GM19324 (cell line): Measurements from ENCODE around the gene H3-3A.

ENCODE experiments used
- ATAC-seq: cut with Tn5 transposase; IDR thresholded peaks from one replicate; pipeline ENCODE4 v1.9.1; 2021; ENCODE audit warnings: mild to moderate bottlenecking, moderate library complexity; ENCODE audit not compliant: unreplicated experiment, low FRiP score

The H3-3A gene

GRCh38 chr1:226062558-226063223 is at the start of gene H3-3A:
TSS of gene H3-3A (plus strand) at chr1:226062716. CDS start at chr1:226064352, 1,636 bp downstream.
- ATAC-seq = peak; percentile 75

- no peak for ATAC-seq
These were observed 45.4 kb upstream of the H3-3A start for GRCh38 chr1:226017070-226017469.

- no peak for ATAC-seq
These were observed 42.9 kb upstream of the H3-3A start for GRCh38 chr1:226019572-226019971.

- no peak for ATAC-seq
These were observed 41.1 kb upstream of the H3-3A start for GRCh38 chr1:226021401-226021800.

- no peak for ATAC-seq
These were observed 40.7 kb upstream of the H3-3A start for GRCh38 chr1:226021801-226022200.

GRCh38 chr1:226023735-226024134 is 38.8 kb upstream of the H3-3A start:
- ATAC-seq = no peak

- ATAC-seq = no peak
These were observed 35.7 kb upstream of the H3-3A start for GRCh38 chr1:226026833-226027232.

- ATAC-seq = no peak
These were observed 34.8 kb upstream of the H3-3A start for GRCh38 chr1:226027538-226028217.

- peak; percentile 94 for ATAC-seq
These were observed 33.4 kb upstream of the H3-3A start for GRCh38 chr1:226029093-226029496.

- ATAC-seq = no peak
These were observed 32.8 kb upstream of the H3-3A start for GRCh38 chr1:226029568-226030225.

GRCh38 chr1:226033582-226033981 is 28.9 kb upstream of the H3-3A start:
- ATAC-seq = no peak

- ATAC-seq = no peak
These were observed 28.5 kb upstream of the H3-3A start for GRCh38 chr1:226033991-226034390.

GRCh38 chr1:226034482-226034881 is 28.0 kb upstream of the H3-3A start:
- no peak for ATAC-seq

GRCh38 chr1:226035915-226036314 is 26.6 kb upstream of the H3-3A start:
- no peak for ATAC-seq

- ATAC-seq = no peak
These were observed 23.9 kb upstream of the H3-3A start for GRCh38 chr1:226038661-226039060.

- ATAC-seq = no peak
These were observed 21.1 kb upstream of the H3-3A start for GRCh38 chr1:226041419-226041818.

GRCh38 chr1:226044514-226045101 is 17.9 kb upstream of the H3-3A start:
- ATAC-seq = no peak

GRCh38 chr1:226046240-226046639 is 16.3 kb upstream of the H3-3A start:
- ATAC-seq = no peak

- no peak for ATAC-seq
These were observed 15.0 kb upstream of the H3-3A start for GRCh38 chr1:226047495-226047894.

- no peak for ATAC-seq
These were observed 13.6 kb upstream of the H3-3A start for GRCh38 chr1:226048886-226049285.

- no peak for ATAC-seq
These were observed 12.4 kb upstream of the H3-3A start for GRCh38 chr1:226050133-226050532.
